HL-60 (cell line): ENCODE measurements around the gene EXOSC5.

Experiments
- DNase-seq, 2 experiments: peaks; one replicate each; pipeline ENCODE4 v3.0.0-alpha.2; 2010 to 2020; ENCODE audit warnings: low read depth in 1 of 2, low spot score in 1 of 2
- H3K27ac ChIP-seq: fragments of 250-450 bp; sonication (Bioruptor Pico); replicated peaks from 2 replicates; pipeline ENCODE4 v1.5.1; 2020; ENCODE audit warnings: mild to moderate bottlenecking, moderate library complexity
- H3K27me3 ChIP-seq: fragments of 250-450 bp; sonication (Bioruptor Pico); 2 replicates; pipeline ENCODE4 v1.5.1; 2021; ENCODE audit warnings: mild to moderate bottlenecking, moderate library complexity; ENCODE audit not compliant: insufficient read depth, poor library complexity, severe bottlenecking
- H3K4me3 ChIP-seq: replicated peaks from 2 replicates; pipeline ENCODE4 v1.5.1; 2011; ENCODE audit warnings: mild to moderate bottlenecking, control low read depth, low read length; ENCODE audit not compliant: insufficient read depth
- CTCF ChIP-seq: IDR thresholded peaks from one replicate; pipeline ENCODE4 v1.5.1; 2011; ENCODE audit warnings: low read length, control low read depth, inconsistent platforms; ENCODE audit not compliant: insufficient read depth
- GABPA ChIP-seq: IDR thresholded peaks from 2 replicates; pipeline ENCODE4 v1.6.1; 2012; ENCODE audit warnings: low read depth
- POLR2AphosphoS5 ChIP-seq: IDR thresholded peaks from 2 replicates; pipeline ENCODE4 v1.6.1; 2012; ENCODE audit warnings: low read depth
- REST ChIP-seq: IDR thresholded peaks from 2 replicates; pipeline ENCODE4 v1.6.1; 2012; ENCODE audit warnings: low read depth; ENCODE audit not compliant: insufficient replicate concordance
- SPI1 ChIP-seq: IDR thresholded peaks from 2 replicates; pipeline ENCODE4 v1.6.1; 2012; ENCODE audit warnings: low read depth, mild to moderate bottlenecking, borderline replicate concordance

Gene EXOSC5

GRCh38 chr19:41363753-41364523, 33.2 kb downstream of the EXOSC5 start, which contains the start of gene B9D2:
TSS of gene B9D2 (minus strand) at chr19:41364149. CDS start at chr19:41363519, 630 bp downstream.
- peak; percentile 97 to 99 for DNase-seq
- H3K4me3 ChIP-seq = peak within 1 kb of the TSS; percentile 53
- H3K27ac ChIP-seq = peak within 1 kb of the TSS; percentile 100
- no peaks in the 10 kb centered on the region for H3K27me3 ChIP-seq
- TF ChIP-seq SPI1 (peak; percentile 25; the same call in 1 of the 2 replicates), POLR2AphosphoS5 (peak; percentile 98), GABPA (no peak), REST (no peak)

DNA sequence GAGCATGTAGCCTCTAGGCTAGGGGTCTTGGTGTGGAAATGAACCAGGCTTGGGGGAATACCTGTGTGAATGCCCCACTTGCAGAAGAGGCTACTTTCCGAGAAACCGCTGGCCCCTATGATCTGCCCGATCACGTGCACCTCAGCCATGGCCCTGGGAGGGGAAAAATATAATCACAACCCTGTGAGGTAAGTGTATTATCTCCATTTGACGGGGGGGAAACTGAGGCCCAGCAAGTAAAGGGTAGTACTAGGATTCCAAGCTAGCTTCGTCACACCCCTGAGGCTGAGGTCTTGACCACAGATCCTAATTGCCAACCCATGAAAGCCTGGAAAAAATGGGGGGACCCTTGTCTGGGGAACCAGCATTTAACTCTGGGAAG, 33.8 kb downstream of the EXOSC5 start:
- TF ChIP-seq POLR2AphosphoS5 (no peak), GABPA (no peak), REST (no peak), SPI1 (no peak), CTCF (no peak)
- Histone ChIP-seq H3K27ac (peak overlapping the region; percentile 100), H3K27me3 (no peaks in the 10 kb centered on the region), H3K4me3 (peak overlapping the region; percentile 53)
- no peak for DNase-seq

DNA sequence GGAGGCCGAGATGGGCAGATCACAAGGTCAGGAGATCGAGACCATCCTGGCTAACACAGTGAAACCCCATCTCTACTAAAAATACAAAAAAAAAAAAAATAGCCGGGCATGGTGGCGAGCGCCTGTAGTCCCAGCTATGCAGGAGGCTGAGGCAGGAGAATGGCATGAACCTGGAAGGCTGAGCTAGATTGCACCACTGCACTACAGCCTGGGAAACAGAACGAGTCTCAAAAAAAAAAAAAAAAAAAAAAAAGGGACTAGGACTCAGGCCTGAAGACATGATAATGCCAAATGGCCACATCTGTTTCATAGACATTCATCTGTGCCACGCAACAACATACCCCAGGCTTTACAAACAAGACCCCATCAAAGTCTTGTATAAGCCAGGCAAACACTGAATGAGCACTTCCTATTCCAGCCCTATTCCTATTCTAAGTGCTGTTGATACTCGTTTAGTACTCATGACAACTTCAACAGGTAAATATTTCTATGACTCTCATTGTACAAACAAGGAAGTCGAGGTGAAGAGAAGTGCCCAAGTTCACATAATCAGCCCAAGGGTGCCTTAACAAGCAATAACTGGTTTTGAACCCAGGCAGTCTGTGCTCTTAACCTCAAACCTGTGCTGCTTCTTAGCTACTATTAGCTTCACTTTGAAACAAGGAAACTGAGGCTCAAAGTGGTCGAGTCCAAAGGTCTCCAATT, 34.9 kb downstream of the EXOSC5 start:
- no peak overlapping the region for H3K4me3 ChIP-seq
- H3K27me3 ChIP-seq = no peaks in the 10 kb centered on the region
- H3K27ac ChIP-seq = no peak overlapping the region
- no peak for DNase-seq
- TF ChIP-seq POLR2AphosphoS5 = no peak
- TF ChIP-seq GABPA = no peak
- no peak for TF ChIP-seq CTCF
- TF ChIP-seq REST = no peak
